ENCODE data around the gene MMP17.
A peak's percentile ranks its signal among the peaks of the same experiment; 100 is the strongest.
"Not testable (repeated sequence)": the region's sequence is repeated elsewhere in the genome, so short reads cannot be mapped to it uniquely, and the experiment has no call there.

The MMP17 gene

GRCh38 chr12:131885076-131885475 is 56.9 kb downstream of the MMP17 start:
- H3K27me3 ChIP-seq (ENCODE audit: control insufficient read depth in 1 of 2, insufficient read depth in 2 of 2, low read length in 2 of 2); H3K4me3 ChIP-seq (ENCODE audit: low read length in 2 of 2); H3K4me1 ChIP-seq (ENCODE audit: control insufficient read depth, insufficient read depth, low read length); H3K36me3 ChIP-seq (ENCODE audit: control insufficient read depth in 2 of 2, insufficient read depth in 2 of 2, low read length in 2 of 2); H3K27ac ChIP-seq (ENCODE audit: low read length); H3K9ac ChIP-seq (ENCODE audit: low read length in 2 of 2); H3K9me3 ChIP-seq (ENCODE audit: control insufficient read depth in 2 of 2, low read length in 2 of 2): not testable (repeated sequence)

- H3K4me1 ChIP-seq (ENCODE audit: control insufficient read depth, insufficient read depth, low read length), result no peaks in the 10 kb centered on the region
- no peak overlapping the region for H3K4me3 ChIP-seq (ENCODE audit: low read length in 2 of 2)
- H3K9me3 ChIP-seq (ENCODE audit: control insufficient read depth in 2 of 2, low read length in 2 of 2), result peaks cover 0 to 3% of the 10 kb centered on the region in 2 donors
- H3K9ac ChIP-seq (ENCODE audit: low read length in 2 of 2), result no peak overlapping the region
- no peak overlapping the region for H3K27ac ChIP-seq (ENCODE audit: low read length)
- H3K36me3 ChIP-seq (ENCODE audit: control insufficient read depth in 2 of 2, insufficient read depth in 2 of 2, low read length in 2 of 2), result no peaks in the 10 kb centered on the region
- H3K27me3 ChIP-seq (ENCODE audit: control insufficient read depth in 1 of 2, insufficient read depth in 2 of 2, low read length in 2 of 2), result no peaks in the 10 kb centered on the region
Measured at GRCh38 chr12:131885543-131886057, 57.4 kb downstream of the MMP17 start.

DNA sequence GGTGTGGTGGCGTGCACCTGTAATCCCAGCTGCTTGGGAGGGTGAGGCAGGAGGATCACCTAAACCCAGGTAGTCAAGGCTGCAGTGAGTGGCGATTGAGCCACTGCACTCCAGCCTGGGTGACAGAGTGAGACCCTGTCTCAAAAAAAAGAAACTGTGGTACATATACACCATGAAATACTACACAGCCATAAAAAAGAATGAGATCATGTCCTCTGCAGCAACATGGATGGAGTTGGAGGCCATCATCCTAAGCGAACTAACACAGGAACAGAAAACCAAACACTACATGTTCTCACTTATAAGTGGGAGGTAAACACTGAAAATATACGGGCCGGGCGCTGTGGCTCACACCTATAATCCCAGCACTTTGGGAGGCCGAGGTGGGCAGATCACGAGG is 63.5 kb downstream of the MMP17 start:
- not testable (repeated sequence) for H3K9me3 ChIP-seq (ENCODE audit: control insufficient read depth in 2 of 2, low read length in 2 of 2); H3K4me3 ChIP-seq (ENCODE audit: low read length in 2 of 2); H3K27me3 ChIP-seq (ENCODE audit: control insufficient read depth in 1 of 2, insufficient read depth in 2 of 2, low read length in 2 of 2); H3K9ac ChIP-seq (ENCODE audit: low read length in 2 of 2); H3K4me1 ChIP-seq (ENCODE audit: control insufficient read depth, insufficient read depth, low read length); H3K27ac ChIP-seq (ENCODE audit: low read length); H3K36me3 ChIP-seq (ENCODE audit: control insufficient read depth in 2 of 2, insufficient read depth in 2 of 2, low read length in 2 of 2)

DNA sequence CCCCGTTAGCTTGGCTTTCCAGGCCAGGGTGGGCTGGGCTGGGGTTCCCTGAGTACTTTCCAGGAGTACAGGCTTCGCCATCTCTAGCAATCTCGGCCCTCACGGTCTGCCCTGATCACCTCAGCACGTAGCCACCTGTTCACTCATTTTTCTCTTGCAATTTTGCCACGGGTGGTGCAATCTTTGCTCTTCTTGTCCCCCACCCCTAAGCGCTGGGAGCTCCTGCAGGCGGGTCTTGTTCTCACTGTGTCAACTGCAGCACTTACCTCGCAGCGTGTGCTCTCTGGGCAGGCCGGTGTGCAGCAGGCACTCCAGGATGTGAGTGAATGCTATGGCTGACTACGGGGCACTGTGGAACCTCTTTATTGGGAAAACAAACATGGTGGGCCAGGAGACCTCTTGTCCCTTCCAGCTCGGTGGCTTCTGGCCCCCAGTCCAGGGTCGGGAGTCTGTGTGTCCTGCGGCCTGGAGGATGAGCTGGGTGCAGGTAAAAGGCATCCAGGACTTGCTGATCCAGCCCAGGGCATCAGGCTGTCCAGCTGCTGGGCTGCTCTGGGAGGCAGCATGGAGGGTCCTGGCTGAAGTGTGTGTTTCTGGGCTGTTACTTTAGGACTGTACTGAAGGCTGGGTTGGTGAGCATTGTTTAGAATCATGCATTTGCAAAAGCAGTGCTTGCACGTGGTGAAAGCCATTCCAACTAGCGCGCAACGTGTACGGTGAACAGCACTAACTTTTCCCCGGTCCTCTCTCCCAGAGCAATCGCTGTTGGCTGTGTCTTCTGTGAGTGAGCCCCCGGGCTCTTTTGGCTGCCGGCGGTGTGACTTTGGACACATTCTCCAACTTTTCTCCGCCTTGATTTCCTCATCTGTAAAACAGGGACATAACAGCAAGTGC is 64.8 kb downstream of the MMP17 start:
- Histone ChIP-seq H3K27me3 (ENCODE audit: control insufficient read depth in 1 of 2, insufficient read depth in 2 of 2, low read length in 2 of 2) (no peaks in the 10 kb centered on the region), H3K27ac (ENCODE audit: low read length) (peak overlapping the region; percentile 53), H3K36me3 (ENCODE audit: control insufficient read depth in 2 of 2, insufficient read depth in 2 of 2, low read length in 2 of 2) (peaks cover 0 to 1% of the 10 kb centered on the region in 2 donors), H3K4me3 (ENCODE audit: low read length in 2 of 2) (no peak overlapping the region), H3K9me3 (ENCODE audit: control insufficient read depth in 2 of 2, low read length in 2 of 2) (no peaks in the 10 kb centered on the region), H3K9ac (ENCODE audit: low read length in 2 of 2) (no peak overlapping the region), H3K4me1 (ENCODE audit: control insufficient read depth, insufficient read depth, low read length) (peaks cover 19% of the 10 kb centered on the region)

GRCh38 chr12:131893605-131894312 is 65.6 kb downstream of the MMP17 start:
- H3K9ac ChIP-seq (ENCODE audit: low read length in 2 of 2), result peak overlapping the region in 1 of 2 donors; percentile 2
- peaks cover 19% of the 10 kb centered on the region for H3K4me1 ChIP-seq (ENCODE audit: control insufficient read depth, insufficient read depth, low read length)
- no peaks in the 10 kb centered on the region for H3K27me3 ChIP-seq (ENCODE audit: control insufficient read depth in 1 of 2, insufficient read depth in 2 of 2, low read length in 2 of 2)
- peak overlapping the region; percentile 53 for H3K27ac ChIP-seq (ENCODE audit: low read length)
- H3K36me3 ChIP-seq (ENCODE audit: control insufficient read depth in 2 of 2, insufficient read depth in 2 of 2, low read length in 2 of 2), result peaks cover 0 to 2% of the 10 kb centered on the region in 2 donors
- no peak overlapping the region for H3K4me3 ChIP-seq (ENCODE audit: low read length in 2 of 2)
- H3K9me3 ChIP-seq (ENCODE audit: control insufficient read depth in 2 of 2, low read length in 2 of 2), result no peaks in the 10 kb centered on the region

DNA sequence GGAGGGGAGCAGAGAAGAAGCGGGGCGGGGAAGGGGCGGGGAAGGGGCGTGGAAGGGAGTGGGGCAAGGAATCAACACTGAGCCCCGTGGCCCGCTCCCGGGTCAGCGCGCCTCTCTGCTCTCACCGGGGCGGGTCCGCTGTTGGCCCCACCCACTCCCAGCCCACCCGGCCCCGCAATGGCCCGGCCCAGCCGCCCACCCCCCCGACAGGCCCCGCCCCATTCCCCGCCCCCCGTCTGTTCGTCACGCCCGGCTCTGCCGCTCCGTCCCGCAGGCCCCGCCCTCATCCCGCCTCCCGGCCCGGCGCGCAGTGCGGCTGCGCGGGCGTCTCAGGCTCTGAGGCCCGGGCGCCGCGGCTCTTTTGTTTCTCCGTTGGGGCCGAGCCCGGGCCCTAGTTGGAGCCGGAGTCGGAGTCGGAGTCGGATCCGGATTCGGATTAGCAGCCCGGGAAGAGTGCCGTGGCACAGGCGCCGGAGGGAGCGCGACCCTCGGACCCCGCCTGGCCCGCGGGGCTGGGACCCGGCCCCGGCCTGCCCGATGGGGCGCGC is 66.2 kb downstream of the MMP17 start, which contains the start of gene ULK1:
ULK1 (plus strand) TSS at position 310 of the 548 bp plus-strand sequence. CDS start 380 bp downstream, outside the sequence.
- no peaks in the 10 kb centered on the region for H3K9me3 ChIP-seq (ENCODE audit: control insufficient read depth in 2 of 2, low read length in 2 of 2)
- H3K27ac ChIP-seq (ENCODE audit: low read length), result peak within 1 kb of the TSS; percentile 98
- H3K4me3 ChIP-seq (ENCODE audit: low read length in 2 of 2), result peak within 1 kb of the TSS; percentile 84 to 85
- peak within 1 kb of the TSS; percentile 94 to 95 for H3K9ac ChIP-seq (ENCODE audit: low read length in 2 of 2)
- H3K36me3 ChIP-seq (ENCODE audit: control insufficient read depth in 2 of 2, insufficient read depth in 2 of 2, low read length in 2 of 2), result peaks cover 0 to 2% of the 10 kb centered on the region in 2 donors
- H3K27me3 ChIP-seq (ENCODE audit: control insufficient read depth in 1 of 2, insufficient read depth in 2 of 2, low read length in 2 of 2), result no peaks in the 10 kb centered on the region
- peaks cover 19% of the 10 kb centered on the region for H3K4me1 ChIP-seq (ENCODE audit: control insufficient read depth, insufficient read depth, low read length)

DNA sequence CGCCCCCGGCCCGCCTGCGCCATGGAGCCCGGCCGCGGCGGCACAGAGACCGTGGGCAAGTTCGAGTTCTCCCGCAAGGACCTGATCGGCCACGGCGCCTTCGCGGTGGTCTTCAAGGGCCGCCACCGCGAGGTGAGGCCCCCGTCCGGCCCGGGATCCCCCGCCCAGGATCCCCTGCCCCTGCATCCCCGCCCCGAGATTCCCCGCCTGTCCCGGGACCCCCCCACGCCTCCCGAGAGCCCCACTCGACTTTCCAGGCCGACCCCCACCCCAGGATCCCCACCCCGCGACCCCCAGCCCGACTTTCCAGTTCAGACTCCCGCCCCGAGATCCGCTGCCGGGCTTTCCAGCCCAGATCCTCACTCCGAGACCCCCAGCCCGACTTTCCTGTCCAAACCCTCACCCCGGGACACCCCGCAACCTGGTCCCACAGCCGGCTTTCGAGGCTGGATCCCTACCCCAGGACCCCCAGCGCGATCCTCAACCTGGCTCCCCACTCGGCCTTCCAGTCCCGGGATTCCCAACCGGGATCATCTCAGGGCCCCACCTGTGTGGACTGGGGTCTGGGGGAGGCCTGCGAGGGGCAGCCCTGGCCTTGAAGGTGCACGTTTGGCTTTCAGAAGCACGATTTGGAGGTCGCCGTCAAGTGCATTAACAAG is 66.9 kb downstream of the MMP17 start:
- Histone ChIP-seq H3K9me3 (ENCODE audit: control insufficient read depth in 2 of 2, low read length in 2 of 2) (no peaks in the 10 kb centered on the region), H3K36me3 (ENCODE audit: control insufficient read depth in 2 of 2, insufficient read depth in 2 of 2, low read length in 2 of 2) (peaks cover 0 to 2% of the 10 kb centered on the region in 2 donors), H3K9ac (ENCODE audit: low read length in 2 of 2) (peak overlapping the region; percentile 94 to 95), H3K4me1 (ENCODE audit: control insufficient read depth, insufficient read depth, low read length) (peaks cover 19% of the 10 kb centered on the region), H3K27ac (ENCODE audit: low read length) (peak overlapping the region; percentile 98), H3K27me3 (ENCODE audit: control insufficient read depth in 1 of 2, insufficient read depth in 2 of 2, low read length in 2 of 2) (no peaks in the 10 kb centered on the region), H3K4me3 (ENCODE audit: low read length in 2 of 2) (peak overlapping the region; percentile 84 to 85)

DNA sequence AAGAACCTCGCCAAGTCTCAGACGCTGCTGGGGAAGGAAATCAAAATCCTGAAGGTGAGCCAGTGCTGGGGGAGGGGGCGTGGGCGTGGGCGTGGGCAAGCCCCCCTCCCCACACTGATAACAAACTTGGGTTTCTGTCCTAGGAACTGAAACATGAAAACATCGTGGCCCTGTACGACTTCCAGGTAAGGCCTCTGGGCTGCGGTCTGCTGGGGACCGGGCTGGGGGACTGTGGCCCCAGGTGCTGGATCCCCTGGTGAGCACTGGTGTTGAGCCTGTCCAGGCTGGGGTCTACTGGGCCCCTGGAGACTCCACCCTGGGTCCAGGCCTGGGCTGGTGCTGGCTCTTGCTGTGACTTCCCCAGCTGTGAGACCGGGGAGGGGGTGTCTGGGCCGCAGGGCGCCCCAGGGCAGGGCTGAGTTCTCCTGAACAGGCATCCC is 67.5 kb downstream of the MMP17 start:
- H3K36me3 ChIP-seq (ENCODE audit: control insufficient read depth in 2 of 2, insufficient read depth in 2 of 2, low read length in 2 of 2), result peaks cover 0 to 2% of the 10 kb centered on the region in 2 donors
- peaks cover 24% of the 10 kb centered on the region for H3K4me1 ChIP-seq (ENCODE audit: control insufficient read depth, insufficient read depth, low read length)
- H3K27ac ChIP-seq (ENCODE audit: low read length), result peak overlapping the region; percentile 98
- H3K4me3 ChIP-seq (ENCODE audit: low read length in 2 of 2), result peak overlapping the region; percentile 84 to 85
- H3K27me3 ChIP-seq (ENCODE audit: control insufficient read depth in 1 of 2, insufficient read depth in 2 of 2, low read length in 2 of 2), result no peaks in the 10 kb centered on the region
- no peaks in the 10 kb centered on the region for H3K9me3 ChIP-seq (ENCODE audit: control insufficient read depth in 2 of 2, low read length in 2 of 2)
- H3K9ac ChIP-seq (ENCODE audit: low read length in 2 of 2), result peak overlapping the region; percentile 94 to 95

DNA sequence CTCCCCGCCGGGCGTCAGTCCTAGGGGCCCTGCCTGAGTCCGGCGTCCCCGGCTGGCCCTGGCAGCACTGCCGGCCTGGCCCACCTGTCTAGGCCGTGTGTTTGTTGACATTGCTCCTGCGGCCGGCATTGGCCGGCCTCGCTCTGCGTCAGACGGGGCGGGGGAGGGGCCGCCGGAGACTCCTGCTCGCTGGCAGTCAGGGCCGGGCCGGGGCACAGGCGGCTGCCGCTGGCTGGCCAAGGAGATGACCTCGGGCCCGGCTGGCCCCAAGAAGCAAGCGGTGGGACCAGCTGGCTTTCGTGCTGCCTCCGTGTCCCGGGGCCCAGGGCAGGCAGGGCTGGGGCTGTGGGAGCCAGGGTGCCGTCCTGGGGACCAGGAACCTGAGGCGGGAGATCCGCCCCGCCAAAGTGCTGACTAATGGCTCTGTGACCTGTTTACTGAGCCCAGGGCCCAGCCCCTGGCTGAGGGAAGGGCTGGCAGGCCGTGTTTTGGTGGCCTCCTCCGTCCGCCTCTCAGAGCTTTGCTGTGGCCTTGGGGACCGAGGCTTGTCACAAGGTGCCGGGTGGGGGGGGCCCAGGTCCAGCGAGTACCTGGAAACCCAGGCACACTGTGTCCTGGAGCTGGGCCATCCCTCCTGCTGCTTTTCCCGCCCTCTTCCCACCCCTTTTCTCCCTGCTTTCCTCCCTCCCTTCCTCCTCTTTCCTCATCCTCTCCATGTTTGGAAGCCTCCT is 68.1 kb downstream of the MMP17 start:
- Histone ChIP-seq H3K27me3 (ENCODE audit: control insufficient read depth in 1 of 2, insufficient read depth in 2 of 2, low read length in 2 of 2) (no peaks in the 10 kb centered on the region), H3K4me3 (ENCODE audit: low read length in 2 of 2) (peak overlapping the region; percentile 84 to 85), H3K9ac (ENCODE audit: low read length in 2 of 2) (peak overlapping the region; percentile 94 to 95), H3K4me1 (ENCODE audit: control insufficient read depth, insufficient read depth, low read length) (peaks cover 25% of the 10 kb centered on the region), H3K9me3 (ENCODE audit: control insufficient read depth in 2 of 2, low read length in 2 of 2) (no peaks in the 10 kb centered on the region), H3K27ac (ENCODE audit: low read length) (peak overlapping the region; percentile 98), H3K36me3 (ENCODE audit: control insufficient read depth in 2 of 2, insufficient read depth in 2 of 2, low read length in 2 of 2) (peaks cover 0 to 2% of the 10 kb centered on the region in 2 donors)

Data from stomach smooth muscle (tissue), 2 donors.